Measurements from ENCODE around the gene EMILIN2. TPM values are rescaled to one million over a fixed set of nuclear protein-coding genes. Genes with fewer than 3 reads are reported as not detected.
"Not testable (repeated sequence)": the region's sequence is repeated elsewhere in the genome, so short reads cannot be mapped to it uniquely, and the experiment has no call there.

EMILIN2 gene
- total and polyA plus RNA-seq, 2 of the 8 experiments (the other 6 are each of a cell fraction or from before 2014, with no cell fraction given): 6.0 to 7.5 TPM

DNA sequence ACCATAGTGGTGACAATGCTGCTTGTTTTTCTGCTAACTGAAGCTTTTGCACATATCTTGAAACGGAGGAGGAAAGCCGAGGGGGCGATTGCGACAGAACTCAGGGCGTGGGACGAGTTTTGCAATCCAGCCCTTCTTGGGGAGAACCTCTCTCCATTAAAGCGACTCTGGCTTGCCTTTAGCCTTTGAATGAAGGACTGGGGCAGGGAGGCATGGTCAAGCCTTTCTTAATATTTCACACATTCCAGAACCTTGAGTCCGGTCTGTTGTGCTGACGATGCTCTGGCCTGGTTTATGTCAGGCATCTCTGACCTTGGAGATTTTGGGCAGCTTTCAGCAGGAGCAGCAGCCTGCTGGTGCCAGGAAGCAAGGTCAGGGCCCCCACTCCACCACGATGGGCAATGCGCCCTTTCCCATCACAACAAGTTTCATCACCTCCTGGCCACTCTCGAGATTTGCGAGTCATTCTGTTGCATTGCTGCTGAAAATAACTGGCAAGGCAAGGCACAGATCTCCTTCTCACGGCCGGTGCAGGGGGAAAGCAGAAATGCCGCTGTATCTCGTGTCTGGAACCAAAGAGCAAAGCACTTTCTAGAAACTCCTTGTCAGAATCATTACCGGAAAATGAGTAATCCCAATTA, 10.8 kb downstream of the EMILIN2 start:
- no peaks in the 10 kb centered on the region for H4K20me1 ChIP-seq (replicated peaks in 1 of 2; ENCODE audit: control insufficient read depth in 1 of 2, insufficient read depth in 2 of 2, low read length in 2 of 2)
- H2BK5ac ChIP-seq (ENCODE audit: low read depth, low read length): no peak overlapping the region
- no peaks in the 10 kb centered on the region for H3K4me1 ChIP-seq (replicated peaks in 1 of 4; ENCODE audit: control insufficient read depth in 3 of 4, insufficient read depth in 4 of 4, low read length in 3 of 4)
- H3K27ac ChIP-seq (ENCODE audit: low read depth, low read length): no peak overlapping the region
- ChIA-PET CTCF (ENCODE audit: partially characterized antibody) (no interaction called here), POLR2A (ENCODE audit: partially characterized antibody) (no interaction called here)
- no peak overlapping the region for H3K4ac ChIP-seq (replicated peaks; ENCODE audit: insufficient read length, low read depth, low read length)
- 0 out of 2 replicates have a peak overlapping the region, but pooled peaks have one; percentile 5 for H2AFZ ChIP-seq (ENCODE audit: low read length)
- no peak overlapping the region for H2AK5ac ChIP-seq (ENCODE audit: low read depth, low read length)
- no peak overlapping the region for H2BK120ac ChIP-seq (replicated peaks; ENCODE audit: low read depth, low read length)
- H3K4me2 ChIP-seq (ENCODE audit: insufficient read depth in 1 of 2, low read depth in 2 of 2, low read length in 2 of 2): no peak overlapping the region
- no peak overlapping the region for H4K91ac ChIP-seq (replicated peaks; ENCODE audit: insufficient read length, low read length)
- no peak overlapping the region for H3K14ac ChIP-seq (ENCODE audit: insufficient read length)
- H3K4me3 ChIP-seq (ENCODE audit: extremely low read depth in 1 of 4, insufficient read depth in 2 of 4, low read depth in 3 of 4, low read length in 4 of 4): no peak overlapping the region
- no peak overlapping the region for H4K8ac ChIP-seq (ENCODE audit: extremely low read depth, insufficient read depth, low read length)
- H3K23ac ChIP-seq (ENCODE audit: insufficient read length): no peak overlapping the region
- H3K9me3 ChIP-seq (ENCODE audit: insufficient read depth in 2 of 2, low read depth in 1 of 2, low read length in 1 of 2): no peaks in the 10 kb centered on the region
- WGBS, 2 experiments (ENCODE audit: extremely low coverage in 1 of 2, insufficient coverage in 1 of 2, insufficient read length in 1 of 2, insufficient replicate concordance in 2 of 2, low coverage in 1 of 2, low lambda C conversion rate in 2 of 2, missing lambda C conversion rate in 1 of 2): 85% methylated on average over 18 of the region's 18 CpGs; no CpG with 5 or more reads in 1 of the 2 experiments
- H4K5ac ChIP-seq (ENCODE audit: insufficient read length, low read depth, low read length): no peak overlapping the region
- H3K79me2 ChIP-seq (ENCODE audit: control insufficient read depth in 1 of 2, insufficient read depth in 2 of 2, low read length in 2 of 2): no peaks in the 10 kb centered on the region
- no peak overlapping the region for H3K9ac ChIP-seq (replicated peaks in 1 of 4; ENCODE audit: extremely low read depth in 1 of 4, low read depth in 3 of 4, low read length in 3 of 4)
- no peaks in the 10 kb centered on the region for H3K36me3 ChIP-seq (ENCODE audit: control insufficient read depth in 2 of 4, insufficient read depth in 4 of 4, low read length in 3 of 4)
- no peaks in the 10 kb centered on the region for H3K27me3 ChIP-seq (replicated peaks in 1 of 4; ENCODE audit: control insufficient read depth in 3 of 4, extremely low read depth in 1 of 4, insufficient read depth in 3 of 4, low read length in 3 of 4)
- H2BK12ac ChIP-seq (ENCODE audit: low read depth, low read length): no peak overlapping the region
- TF ChIP-seq CEBPB (IDR thresholded peaks at IDR 0.05; ENCODE audit: low read depth, low read length) (peak; percentile 66; the same call in 1 of the 2 replicates), KDM1A (IDR thresholded peaks at IDR 0.05; ENCODE audit: borderline replicate concordance, low read length) (no peak)
- no peak overlapping the region for H3K18ac ChIP-seq (ENCODE audit: extremely low read depth, low read length)
- no peak overlapping the region for H2BK15ac ChIP-seq (ENCODE audit: low read length)
- no peaks in the 10 kb centered on the region for H3K23me2 ChIP-seq (ENCODE audit: low read depth, low read length)
- H3K56ac ChIP-seq (replicated peaks; ENCODE audit: insufficient read length, low read depth, low read length): no peak overlapping the region
- H3K79me1 ChIP-seq (ENCODE audit: low read depth, low read length): no peaks in the 10 kb centered on the region
- no peak overlapping the region for H2BK20ac ChIP-seq (ENCODE audit: low read length)
- FAIRE-seq (no peak), DNase-seq (ENCODE audit: low read depth in 1 of 2, low spot score in 2 of 2) (no peak)

DNA sequence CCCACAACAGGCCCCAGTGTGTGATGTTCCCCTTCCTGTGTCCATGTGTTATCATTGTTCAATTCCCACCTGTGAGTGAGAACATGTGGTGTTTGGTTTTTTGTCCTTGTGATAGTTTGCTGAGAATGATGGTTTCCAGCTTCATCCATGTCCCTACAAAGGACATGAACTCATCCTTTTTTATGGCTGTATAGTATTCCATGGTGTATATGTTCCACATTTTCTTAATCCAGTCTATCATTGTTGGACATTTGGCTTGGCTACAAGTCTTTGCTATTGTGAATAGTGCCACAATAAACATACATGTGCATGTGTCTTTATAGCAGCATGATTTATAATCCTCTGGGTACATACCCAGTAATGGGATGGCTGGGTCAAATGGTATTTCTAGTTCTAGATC, 13.6 kb downstream of the EMILIN2 start:
- H2BK5ac ChIP-seq (ENCODE audit: low read depth, low read length); H3K27me3 ChIP-seq (replicated peaks in 1 of 4; ENCODE audit: control insufficient read depth in 3 of 4, extremely low read depth in 1 of 4, insufficient read depth in 3 of 4, low read length in 3 of 4); H3K79me2 ChIP-seq (ENCODE audit: control insufficient read depth in 1 of 2, insufficient read depth in 2 of 2, low read length in 2 of 2); H2BK20ac ChIP-seq (ENCODE audit: low read length); H3K4me2 ChIP-seq (ENCODE audit: insufficient read depth in 1 of 2, low read depth in 2 of 2, low read length in 2 of 2); CTCF ChIA-PET (ENCODE audit: partially characterized antibody); H3K9ac ChIP-seq (replicated peaks in 1 of 4; ENCODE audit: extremely low read depth in 1 of 4, low read depth in 3 of 4, low read length in 3 of 4); H3K36me3 ChIP-seq (ENCODE audit: control insufficient read depth in 2 of 4, insufficient read depth in 4 of 4, low read length in 3 of 4); DNase-seq (ENCODE audit: low read depth in 1 of 2, low spot score in 2 of 2); H4K20me1 ChIP-seq (replicated peaks in 1 of 2; ENCODE audit: control insufficient read depth in 1 of 2, insufficient read depth in 2 of 2, low read length in 2 of 2); FAIRE-seq; H3K14ac ChIP-seq (ENCODE audit: insufficient read length); H3K18ac ChIP-seq (ENCODE audit: extremely low read depth, low read length); H3K4me1 ChIP-seq (replicated peaks in 1 of 4; ENCODE audit: control insufficient read depth in 3 of 4, insufficient read depth in 4 of 4, low read length in 3 of 4); H3K4ac ChIP-seq (replicated peaks; ENCODE audit: insufficient read length, low read depth, low read length); POLR2A ChIA-PET (ENCODE audit: partially characterized antibody); H3K27ac ChIP-seq (ENCODE audit: low read depth, low read length); H3K23ac ChIP-seq (ENCODE audit: insufficient read length); H3K79me1 ChIP-seq (ENCODE audit: low read depth, low read length); H3K56ac ChIP-seq (replicated peaks; ENCODE audit: insufficient read length, low read depth, low read length); H2AFZ ChIP-seq (ENCODE audit: low read length); H4K8ac ChIP-seq (ENCODE audit: extremely low read depth, insufficient read depth, low read length); H2AK5ac ChIP-seq (ENCODE audit: low read depth, low read length); H3K4me3 ChIP-seq (ENCODE audit: extremely low read depth in 1 of 4, insufficient read depth in 2 of 4, low read depth in 3 of 4, low read length in 4 of 4); H4K5ac ChIP-seq (ENCODE audit: insufficient read length, low read depth, low read length); H3K23me2 ChIP-seq (ENCODE audit: low read depth, low read length); H2BK120ac ChIP-seq (replicated peaks; ENCODE audit: low read depth, low read length); H2BK15ac ChIP-seq (ENCODE audit: low read length); H4K91ac ChIP-seq (replicated peaks; ENCODE audit: insufficient read length, low read length); H2BK12ac ChIP-seq (ENCODE audit: low read depth, low read length); H3K9me3 ChIP-seq (ENCODE audit: insufficient read depth in 2 of 2, low read depth in 1 of 2, low read length in 1 of 2): not testable (repeated sequence)
